ENCODE measurements around the gene GPHN.
"Not testable (repeated sequence)": the region's sequence is repeated elsewhere in the genome, so short reads cannot be mapped to it uniquely, and the experiment has no call there.

Gene GPHN

DNA sequence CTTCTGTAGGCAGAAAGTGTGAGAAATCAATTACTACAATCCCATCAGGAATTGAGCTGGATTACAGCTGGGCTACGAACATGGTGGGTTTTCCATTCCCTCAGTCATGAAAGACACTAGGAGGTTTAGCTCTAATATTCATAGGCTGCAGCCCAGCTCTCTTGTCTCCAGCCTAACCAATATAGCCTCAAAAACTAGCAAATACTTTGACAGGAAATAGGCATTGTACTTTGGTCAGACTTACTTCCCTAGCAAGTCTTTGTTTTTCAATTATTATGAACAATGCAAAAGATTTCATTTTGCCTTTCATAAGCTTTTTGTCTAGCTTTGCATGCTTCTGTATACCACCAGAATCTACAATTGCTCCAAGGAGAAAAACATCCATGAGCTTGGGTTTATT, 296.2 kb downstream of the GPHN start:
- DNase-seq (ENCODE audit: low spot score), result no peak

DNA sequence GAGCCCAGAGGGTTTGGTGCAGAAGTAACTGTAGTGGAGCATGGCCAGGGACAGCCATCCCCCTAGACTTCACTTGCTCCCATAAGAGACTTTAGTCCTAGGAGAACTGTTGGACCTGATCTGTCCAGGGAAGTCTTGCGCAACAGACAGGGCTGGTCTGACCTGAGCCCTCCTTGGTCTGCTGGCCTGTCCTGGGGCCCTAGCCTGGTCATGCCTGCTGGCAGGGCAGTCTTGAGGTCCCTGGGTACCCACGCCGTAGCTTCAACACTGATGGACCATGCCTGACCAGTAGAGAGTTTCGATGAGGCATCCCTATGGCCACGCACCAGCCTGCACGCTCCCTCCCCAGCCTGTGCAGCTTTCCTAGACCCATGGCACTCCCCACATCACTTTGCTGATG, 305.7 kb downstream of the GPHN start:
- DNase-seq (ENCODE audit: low spot score), result no peak

DNA sequence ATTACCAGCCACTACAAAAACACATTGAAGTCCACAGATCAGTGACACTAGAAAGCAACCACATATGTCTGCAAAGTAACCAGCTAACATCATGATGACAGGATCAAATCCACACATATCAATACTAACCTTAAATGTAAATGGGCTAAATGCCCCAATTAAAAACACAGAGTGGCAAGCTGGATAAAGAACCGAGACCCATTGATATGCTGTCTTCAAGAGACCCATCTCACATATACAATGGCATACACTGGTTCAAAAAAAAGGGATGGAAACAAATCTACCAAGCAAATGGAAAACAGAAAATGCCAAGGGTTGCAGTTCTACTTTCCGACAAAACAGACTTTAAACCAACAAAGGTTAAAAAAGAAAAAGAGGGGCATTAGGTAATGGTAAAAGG, 307.7 kb downstream of the GPHN start:
- no peak for DNase-seq (ENCODE audit: low spot score)

GRCh38 chr14:66824251-66824650, 316.3 kb downstream of the GPHN start:
- no peak for DNase-seq (ENCODE audit: low spot score)

DNA sequence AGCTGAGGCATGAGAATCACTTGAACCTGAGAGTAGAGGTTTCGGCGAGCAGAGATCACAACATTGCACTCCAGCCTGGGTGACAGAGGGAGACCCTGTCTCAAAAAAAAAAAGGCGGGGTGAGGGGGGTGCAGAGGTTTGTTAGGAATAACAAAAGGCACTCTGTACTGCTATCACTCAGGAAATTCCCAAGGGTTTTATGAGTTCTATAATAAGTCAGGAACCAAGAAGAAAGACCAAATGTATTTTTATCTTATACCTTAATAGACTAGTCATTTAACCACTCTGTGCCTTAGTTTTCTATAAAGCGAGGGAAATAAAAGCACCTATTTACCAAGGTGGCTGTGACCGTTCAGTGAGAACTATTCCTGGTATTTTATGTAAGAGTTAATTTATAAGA, 319.2 kb downstream of the GPHN start:
- DNase-seq (ENCODE audit: low spot score), result no peak

DNA sequence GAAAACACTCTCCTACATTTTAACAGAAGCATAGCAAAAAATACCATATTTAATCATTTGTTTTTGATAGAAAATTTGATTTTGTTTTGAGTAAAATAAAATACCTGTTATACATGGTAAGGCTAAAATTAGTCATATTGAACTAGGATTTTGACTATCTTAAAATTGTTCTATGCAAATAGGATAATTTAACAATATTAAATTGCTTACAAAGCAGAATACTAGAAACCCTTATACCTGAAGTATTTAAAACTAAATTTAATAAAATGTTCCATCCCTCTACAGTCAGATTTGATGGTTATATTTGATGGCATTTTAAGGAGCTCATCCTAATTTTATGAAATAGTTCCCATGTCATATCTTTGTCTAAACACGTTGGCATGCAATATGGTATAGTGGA, 323.2 kb downstream of the GPHN start:
- DNase-seq (ENCODE audit: low spot score), result no peak

- no peak for DNase-seq (ENCODE audit: low spot score)
Measured at GRCh38 chr14:66833816-66834215, 325.9 kb downstream of the GPHN start.

DNA sequence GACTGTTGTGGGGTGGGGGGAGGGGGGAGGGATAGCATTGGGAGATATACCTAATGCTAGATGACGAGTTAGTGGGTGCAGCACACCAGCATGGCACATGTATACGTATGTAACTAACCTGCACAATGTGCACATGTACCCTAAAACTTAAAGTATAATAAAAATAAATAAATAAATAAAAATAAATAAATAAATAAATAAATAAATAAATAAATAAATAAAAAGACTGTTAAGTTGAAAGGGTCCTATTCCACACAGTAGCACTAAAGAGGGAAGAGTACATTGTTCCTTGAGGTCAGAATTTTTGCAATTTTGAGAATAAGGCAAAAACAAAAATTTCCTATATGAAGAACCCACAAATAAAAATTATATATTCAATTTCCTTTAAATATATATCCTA, 329.5 kb downstream of the GPHN start:
- DNase-seq (ENCODE audit: low spot score), result not testable (repeated sequence)

DNA sequence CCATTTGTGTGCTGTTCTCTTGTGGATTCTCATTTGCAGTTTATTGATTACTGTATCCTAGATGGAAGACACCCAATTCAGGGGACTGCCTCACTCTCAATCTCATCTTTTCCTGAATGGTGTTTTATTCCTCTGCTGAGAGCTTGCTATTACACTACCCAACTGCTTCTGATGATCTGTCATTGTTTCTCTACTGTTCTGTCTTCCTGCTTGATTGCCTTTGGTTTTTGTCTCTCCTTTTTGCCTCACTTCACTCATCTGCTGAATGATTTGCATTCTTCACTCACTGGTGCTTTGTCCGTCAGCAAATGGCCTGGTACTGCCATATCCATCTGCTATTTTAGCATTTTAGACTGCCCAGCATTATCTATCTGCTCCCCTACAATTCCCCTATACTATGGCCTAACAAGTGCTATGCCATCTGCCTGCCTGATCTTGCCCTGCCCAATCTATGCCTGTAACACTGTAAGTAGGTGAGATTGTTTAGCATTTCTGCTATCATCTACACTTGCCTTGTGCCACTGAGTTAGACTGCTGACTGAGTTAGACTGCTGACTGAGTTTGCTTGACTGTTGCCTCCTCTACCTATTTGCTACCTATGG, 335.1 kb downstream of the GPHN start:
- no peak for DNase-seq (ENCODE audit: low spot score)

- no peak for DNase-seq (ENCODE audit: low spot score)
Measured at GRCh38 chr14:66850258-66850888, 342.4 kb downstream of the GPHN start.

- no peak for DNase-seq (ENCODE audit: low spot score)
Measured at GRCh38 chr14:66853311-66853710, 345.4 kb downstream of the GPHN start.

- DNase-seq (ENCODE audit: low spot score), result no peak
Measured at GRCh38 chr14:66857867-66858266, 349.9 kb downstream of the GPHN start.

DNA sequence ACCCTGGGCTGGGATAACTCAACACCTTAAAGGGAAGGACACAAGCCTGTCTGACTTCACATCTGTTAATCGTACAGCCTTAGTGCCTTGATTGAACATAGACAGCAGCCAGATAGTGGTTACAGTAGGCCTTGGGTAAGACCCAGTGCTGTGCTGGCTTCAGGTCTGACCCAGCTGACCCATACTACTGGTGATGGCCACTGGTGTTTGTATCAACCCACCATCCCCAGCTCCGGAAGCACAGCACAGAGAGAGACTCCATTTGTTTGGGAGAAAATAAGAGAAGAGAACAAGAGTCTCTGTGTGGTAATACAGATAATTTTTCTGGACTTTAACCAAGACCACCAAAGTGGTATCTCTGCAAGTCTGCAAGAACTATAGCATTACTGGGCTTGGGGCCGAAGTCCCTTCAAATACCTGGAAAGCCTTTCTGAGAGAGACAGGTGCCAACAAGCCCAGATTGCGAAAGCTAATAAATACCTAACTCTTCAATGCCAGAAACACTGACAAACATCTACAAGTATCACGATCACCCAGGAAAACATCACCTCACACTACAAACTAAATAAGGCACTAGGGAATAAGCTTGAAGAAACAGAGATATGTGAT, 351.2 kb downstream of the GPHN start:
- no peak for DNase-seq (ENCODE audit: low spot score)

- no peak for DNase-seq (ENCODE audit: low spot score)
Measured at GRCh38 chr14:66881596-66881995, 373.6 kb downstream of the GPHN start.

GRCh38 chr14:66884149-66884548, 376.2 kb downstream of the GPHN start:
- DNase-seq (ENCODE audit: low spot score), result no peak

DNA sequence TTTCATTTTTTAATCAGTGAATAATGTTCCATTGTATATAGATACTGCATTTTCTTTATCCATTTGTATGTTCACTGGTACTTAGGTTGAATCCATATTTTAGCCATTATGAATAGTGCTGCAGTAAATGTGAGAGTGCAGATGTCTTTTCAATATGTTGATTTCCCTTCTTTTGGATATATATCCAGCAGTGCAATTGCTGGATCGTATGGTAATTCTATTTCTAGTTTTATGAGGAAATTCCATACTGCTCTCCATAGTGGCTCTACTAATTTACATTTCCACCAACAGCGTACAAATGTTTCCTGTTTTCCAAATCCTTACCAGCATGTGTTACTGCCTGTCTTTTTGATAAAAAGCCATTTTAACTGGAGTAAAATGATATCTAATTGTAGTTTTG, 392.8 kb downstream of the GPHN start:
- no peak for DNase-seq (ENCODE audit: low spot score)

DNA sequence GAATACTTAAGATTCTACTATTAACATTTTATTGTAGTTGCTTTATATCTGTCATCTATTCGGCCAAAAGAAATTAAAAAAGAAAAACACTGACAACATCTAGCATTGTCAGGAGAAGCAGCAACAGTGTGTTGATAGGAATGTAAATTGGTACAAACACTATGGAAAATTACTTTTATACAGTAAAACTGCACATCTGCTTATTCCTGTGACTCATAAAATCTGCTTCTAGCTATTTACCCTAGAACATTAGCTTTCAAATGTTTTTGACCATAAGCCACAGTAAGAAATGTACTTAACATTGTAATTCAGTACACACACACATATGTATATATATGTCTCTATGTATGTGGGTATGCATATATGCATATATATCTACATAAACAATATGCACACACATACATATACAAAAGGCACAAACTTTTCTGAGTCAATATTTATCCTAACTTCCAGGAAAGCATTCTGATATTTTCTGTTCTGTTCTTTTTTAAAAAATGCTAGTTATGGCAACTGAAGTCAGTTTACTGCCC, 402.4 kb downstream of the GPHN start:
- DNase-seq (ENCODE audit: low spot score), result no peak

DNA sequence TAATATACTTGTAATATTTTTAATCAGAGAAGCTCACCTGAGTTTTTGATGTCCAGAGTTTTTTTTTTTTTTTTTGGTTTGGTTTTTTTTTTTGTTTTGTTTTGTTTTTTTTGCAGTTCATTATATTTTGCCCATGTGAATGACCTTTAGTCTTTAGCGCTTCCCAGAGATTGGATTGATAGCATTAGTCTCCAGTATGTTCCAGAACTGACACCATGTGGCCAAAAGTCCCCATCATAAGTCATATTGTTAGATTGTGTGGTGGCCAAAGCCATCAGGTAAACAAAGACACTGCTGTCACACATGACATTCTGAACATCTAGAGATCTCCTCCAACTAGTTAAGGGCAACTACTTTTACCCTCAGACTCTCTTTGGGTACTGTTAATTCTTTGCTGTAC, 408.5 kb downstream of the GPHN start:
- no peak for DNase-seq (ENCODE audit: low spot score)

DNA sequence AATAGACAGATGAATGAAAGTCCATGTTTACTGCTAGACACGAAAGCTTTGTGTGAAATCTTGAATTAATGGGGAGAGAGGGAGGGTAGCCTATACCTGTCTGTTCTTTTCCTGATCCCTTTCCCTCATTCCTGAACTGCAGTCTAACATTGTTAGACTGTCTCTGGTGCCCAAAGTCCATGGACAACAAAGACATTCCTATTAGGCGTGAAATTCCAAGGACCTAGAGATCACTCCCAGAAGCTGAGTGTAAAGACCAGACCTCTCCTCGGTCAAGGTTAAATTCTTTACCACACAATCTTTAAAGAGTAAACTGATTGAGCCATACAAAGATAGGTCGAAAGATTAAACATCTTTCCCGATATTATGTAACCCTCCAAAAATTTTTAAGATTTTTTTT, 410.6 kb downstream of the GPHN start:
- DNase-seq (ENCODE audit: low spot score), result no peak

DNA sequence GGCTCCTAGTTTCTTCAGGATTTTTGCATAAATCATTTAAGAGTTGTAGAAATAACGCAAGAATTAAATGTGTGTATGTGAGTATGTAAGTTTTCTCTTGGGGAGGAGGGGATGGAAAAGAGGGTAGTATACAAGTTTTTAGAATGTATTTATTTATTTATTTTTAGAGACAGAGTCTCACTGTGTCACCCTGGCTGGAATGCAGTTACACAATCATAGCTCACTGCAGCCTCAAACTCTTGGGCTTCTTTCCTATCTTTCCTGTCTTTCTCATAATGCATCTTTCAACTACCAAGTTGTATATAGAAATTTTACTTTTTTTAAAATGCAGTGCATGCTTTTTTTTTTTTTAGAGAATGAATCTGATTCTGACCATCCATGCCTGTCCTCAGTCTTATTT, 412.2 kb downstream of the GPHN start:
- no peak for DNase-seq (ENCODE audit: low spot score)

DNA sequence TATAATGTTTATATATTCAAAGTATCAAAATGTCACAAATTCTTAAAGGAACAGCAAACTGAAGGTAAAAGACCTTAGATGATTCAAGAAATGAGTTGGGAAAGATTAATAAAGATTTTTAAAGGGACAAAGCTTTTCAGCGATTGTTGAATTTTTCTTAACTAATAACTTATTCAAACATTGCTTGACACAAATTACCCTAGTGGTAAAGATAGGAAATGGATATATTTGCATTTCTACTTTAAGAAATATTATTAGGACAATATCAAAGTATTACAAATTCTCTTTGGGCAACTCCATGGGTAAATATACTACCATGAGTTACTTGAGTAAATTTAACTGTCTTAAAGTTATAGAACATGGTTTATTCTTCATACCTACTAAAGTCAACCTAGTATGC, 415.3 kb downstream of the GPHN start:
- no peak for DNase-seq (ENCODE audit: low spot score)

DNA sequence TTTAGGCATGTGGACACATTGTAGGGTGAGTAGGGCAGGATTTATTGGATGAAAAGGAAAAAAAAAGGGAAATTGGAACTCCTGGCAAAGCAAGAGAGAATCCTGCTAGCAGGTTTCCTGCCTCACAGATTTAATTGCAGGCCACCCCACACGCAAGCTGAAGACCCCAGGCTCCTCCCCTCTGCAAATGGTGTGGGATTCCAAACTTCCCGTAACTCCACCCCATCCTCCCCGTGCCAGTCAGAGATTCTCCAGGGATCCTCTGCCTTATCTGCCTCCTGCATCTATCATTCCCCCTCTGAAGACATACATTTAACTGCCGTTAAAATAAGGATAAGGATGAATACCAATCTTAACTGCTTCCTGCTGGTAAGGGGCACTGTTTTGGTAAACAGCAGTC, 431.5 kb downstream of the GPHN start:
- no peak for DNase-seq (ENCODE audit: low spot score)

DNA sequence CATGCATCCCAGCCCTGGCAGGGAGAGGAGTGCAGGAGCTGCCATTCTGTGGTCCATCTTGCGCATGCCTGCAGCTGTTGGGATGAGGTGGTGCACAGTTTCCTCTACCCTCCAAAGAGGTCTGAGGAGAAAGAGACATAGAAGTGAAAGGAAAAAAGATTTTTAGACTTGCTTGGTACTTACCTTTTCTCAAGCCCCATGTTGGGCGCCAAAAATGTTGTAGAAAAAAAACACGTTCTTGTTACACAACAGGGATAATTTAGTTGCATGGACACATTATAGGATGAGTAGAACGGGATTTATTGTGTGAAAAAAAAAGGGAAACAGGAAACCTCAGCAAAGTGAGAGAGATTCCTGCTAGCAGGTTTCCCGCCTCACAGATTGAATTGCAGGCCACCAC, 436.9 kb downstream of the GPHN start:
- DNase-seq (ENCODE audit: low spot score), result no peak

DNA sequence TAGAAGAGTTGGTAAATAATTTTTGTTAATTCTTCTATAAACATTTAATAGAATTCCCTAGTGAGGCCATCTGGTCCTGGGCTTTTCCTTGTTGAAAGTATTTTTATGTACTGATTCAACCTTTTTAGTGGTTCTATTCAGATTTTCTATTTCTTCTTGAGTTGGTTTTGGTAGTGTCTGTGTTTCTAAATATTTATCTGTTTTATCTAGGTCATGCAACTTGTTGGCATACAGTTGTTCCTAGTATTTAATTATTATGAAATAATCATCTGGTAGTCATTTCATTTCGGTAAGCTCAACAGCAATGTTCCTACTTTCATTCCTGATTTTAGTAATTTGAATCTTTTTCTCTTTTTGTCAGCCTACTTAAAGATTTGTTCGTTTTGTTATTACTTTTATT, 447.2 kb downstream of the GPHN start:
- no peak for DNase-seq (ENCODE audit: low spot score)
